CD14-positive monocyte (primary cell): ENCODE results near the gene ANO7. TPM values are rescaled to one million over a fixed set of nuclear protein-coding genes. Genes with fewer than 3 reads are reported as not detected.

Experiments
- DNase-seq, 3 donors: peaks; one replicate each; pipeline ENCODE4 v3.0.0-alpha.2; 2011 to 2022
- H2AFZ ChIP-seq: 2 replicates; pipeline ENCODE4 v1.6.0; 2012; ENCODE audit warnings: mild to moderate bottlenecking, low read depth, low read length, inconsistent platforms; ENCODE audit not compliant: insufficient read depth, poor library complexity, severe bottlenecking
- H3K27ac ChIP-seq, 2 donors: 1 replicate in 1 of 2; 2 replicates in 1 of 2; pipeline ENCODE4 v1.5.1; 2012 to 2013; ENCODE audit warnings: low read length in 2 of 2, control low read depth in 1 of 2, inconsistent platforms in 1 of 2, low read depth in 1 of 2, mild to moderate bottlenecking in 1 of 2
- H3K27me3 ChIP-seq, 2 donors: one replicate each; pipeline versions ENCODE4 v1.6.0 to v1.6.1; 2011 to 2013; ENCODE audit warnings: low read length in 2 of 2; ENCODE audit not compliant: control insufficient read depth in 2 of 2, insufficient read depth in 2 of 2
- H3K36me3 ChIP-seq, 2 donors: replicated peaks in 1 of 2; 1 replicate in 1 of 2; 2 replicates in 1 of 2; pipeline versions ENCODE4 v1.5.1 to v1.6.1; 2012 to 2013; ENCODE audit warnings: low read length in 2 of 2, control low read depth in 1 of 2, inconsistent platforms in 1 of 2, mild to moderate bottlenecking in 1 of 2; ENCODE audit not compliant: insufficient read depth in 2 of 2, control insufficient read depth in 1 of 2
- H3K4me1 ChIP-seq, 2 donors: 1 replicate in 1 of 2; 2 replicates in 1 of 2; pipeline versions ENCODE4 v1.5.1 to v1.6.1; 2012 to 2013; ENCODE audit warnings: low read length in 2 of 2, control low read depth in 1 of 2, inconsistent platforms in 1 of 2, mild to moderate bottlenecking in 1 of 2, moderate library complexity in 1 of 2; ENCODE audit not compliant: insufficient read depth in 2 of 2, control insufficient read depth in 1 of 2
- H3K4me2 ChIP-seq: replicated peaks from 2 replicates; pipeline ENCODE3; 2012; ENCODE audit warnings: low read length, moderate library complexity, mild to moderate bottlenecking; ENCODE audit not compliant: poor library complexity, severe bottlenecking; ENCODE audit errors: extremely low read depth
- H3K4me3 ChIP-seq, 3 experiments: fragments of 200-600 bp in 1 of 3; sonication (generic) in 1 of 3; replicated peaks in 1 of 3; 1 replicate in 2 of 3; 2 replicates in 1 of 3; pipeline ENCODE4 v1.5.1; 2011 to 2013; ENCODE audit warnings: low read length in 3 of 3, mild to moderate bottlenecking in 3 of 3, control low read depth in 2 of 3, low read depth in 2 of 3, inconsistent platforms in 1 of 3, moderate library complexity in 1 of 3
- H3K79me2 ChIP-seq: 2 replicates; pipeline ENCODE4 v1.6.0; 2012; ENCODE audit warnings: mild to moderate bottlenecking, control low read depth, inconsistent platforms, low read length, moderate library complexity; ENCODE audit not compliant: insufficient read depth
- H3K9ac ChIP-seq: 2 replicates; pipeline ENCODE4 v1.6.0; 2017; ENCODE audit warnings: low read length, mild to moderate bottlenecking; ENCODE audit not compliant: insufficient read depth, poor library complexity, severe bottlenecking
- H3K9me3 ChIP-seq, 2 donors: replicated peaks in 1 of 2; 1 replicate in 1 of 2; 2 replicates in 1 of 2; pipeline versions ENCODE4 v1.5.1 to v1.6.1; 2012 to 2013; ENCODE audit warnings: low read length in 2 of 2, control low read depth in 1 of 2; ENCODE audit not compliant: control insufficient read depth in 1 of 2, insufficient read depth in 1 of 2
- H4K20me1 ChIP-seq: 2 replicates; pipeline ENCODE4 v1.6.0; 2012; ENCODE audit warnings: mild to moderate bottlenecking, low read length, control low read depth, moderate library complexity; ENCODE audit not compliant: insufficient read depth
- H3K27ac Mint-ChIP-seq, 7 donors: one replicate each; pipeline ENCODE4 v1.8.0; 2020; ENCODE audit warnings: mild to moderate bottlenecking in 7 of 7, mixed read lengths in 7 of 7, moderate library complexity in 6 of 7, inconsistent platforms in 2 of 7
- H3K27me3 Mint-ChIP-seq, 3 donors: one replicate each; pipeline ENCODE4 v1.8.0; 2021 to 2022; ENCODE audit warnings: low read depth in 3 of 3, mild to moderate bottlenecking in 3 of 3, mixed read lengths in 3 of 3, moderate library complexity in 3 of 3, inconsistent platforms in 1 of 3
- H3K36me3 Mint-ChIP-seq, 2 donors: one replicate each; pipeline ENCODE4 v1.8.0; 2020; ENCODE audit warnings: mixed read lengths in 2 of 2, inconsistent platforms in 1 of 2, mild to moderate bottlenecking in 1 of 2
- H3K4me1 Mint-ChIP-seq: one replicate; pipeline ENCODE4 v1.8.0; 2020; ENCODE audit warnings: mild to moderate bottlenecking, mixed read lengths
- H3K4me3 Mint-ChIP-seq, 2 donors: one replicate each; pipeline ENCODE4 v1.8.0; 2020; ENCODE audit warnings: mild to moderate bottlenecking in 2 of 2, mixed read lengths in 2 of 2, moderate library complexity in 1 of 2
- H3K9me3 Mint-ChIP-seq, 7 donors: one replicate each; pipeline ENCODE4 v1.8.0; 2020 to 2022; ENCODE audit warnings: mixed read lengths in 7 of 7, mild to moderate bottlenecking in 6 of 7, moderate library complexity in 6 of 7, inconsistent platforms in 2 of 7
- WGBS: methylation state at CpG from one replicate; pipeline ENCODE4 v1.1.5; 2013; ENCODE audit warnings: missing lambda C conversion rate; ENCODE audit not compliant: insufficient coverage; 5-methylcytosine and 5-hydroxymethylcytosine counted together
- intact Hi-C, 2 donors: fragments of 100-400 bp; cut with micrococcal nuclease; formaldehyde crosslinking; loops; one replicate each; pipeline versions ENCODE4 v1.15.0 to v1.15.1; 2023
- polyA plus RNA-seq, 3 donors: library from polyadenylated mRNA; depleted of rRNA in 1 of 3; unstranded in 2 of 3; stranded (reverse) in 1 of 3; fragments of 300-500 nt in 2 of 3; fragments of >200 nt in 1 of 3; fragmentation: Illumina TruSeq in 2 of 3; gene quantifications; 1 replicate in 2 of 3; 2 replicates in 1 of 3; pipeline ENCODE4 v1.2.3, GENCODE V29; 2012 to 2021
- TF ChIP-seq, protein P1 (sequence below): fragments of 200-600 bp; IDR thresholded peaks from one replicate; pipeline ENCODE4 v1.8.0; 2022; ENCODE audit warnings: antibody characterized with exemption, mild to moderate bottlenecking

ANO7 gene
- polyA plus RNA-seq, 3 donors = 0.03 TPM; not detected in 2

- H3K27me3 Mint-ChIP-seq = no peaks in the 10 kb centered on the region
- H3K36me3 Mint-ChIP-seq = peaks cover 87 to 97% of the 10 kb centered on the region in 2 donors
Observed at GRCh38 chr2:241256168-241256545, 67.7 kb downstream of the ANO7 start.

DNA sequence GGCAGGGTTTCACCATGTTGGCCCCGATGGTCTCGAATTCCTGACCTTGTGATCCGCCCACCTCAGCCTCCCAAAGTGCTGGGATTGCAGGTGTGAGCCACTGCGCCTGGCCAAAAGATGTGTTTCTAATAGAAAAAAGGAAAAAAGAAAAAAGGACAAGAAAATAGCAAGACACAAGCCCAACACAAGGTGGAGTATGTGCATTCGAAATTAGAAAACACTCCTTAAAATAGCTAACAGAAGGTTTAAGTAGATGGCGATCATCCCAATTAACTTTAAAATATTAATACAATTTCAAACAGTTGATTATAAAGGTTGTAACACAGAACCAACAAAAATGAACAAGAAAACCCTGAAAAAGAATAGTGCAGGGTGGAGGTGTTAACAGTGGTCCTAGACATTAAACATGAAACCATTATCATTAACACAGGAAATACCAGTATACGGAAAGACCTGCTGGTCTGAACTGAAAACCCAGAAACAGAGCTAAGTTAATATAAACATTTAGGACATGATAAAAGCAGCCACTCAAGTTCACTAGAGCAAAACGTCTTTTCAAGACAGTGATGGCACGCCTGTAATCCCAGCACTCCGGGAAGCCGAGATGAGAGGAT lies 69.0 kb downstream of the ANO7 start:
- DNase-seq = no peak
- peaks cover 93 to 99% of the 10 kb centered on the region in 2 donors for H3K36me3 ChIP-seq
- peak overlapping the region in 1 of 7 donors; percentile 74 for H3K27ac Mint-ChIP-seq
- no peak overlapping the region for H3K9ac ChIP-seq
- H3K4me2 ChIP-seq = no peak overlapping the region
- no peaks in the 10 kb centered on the region for H3K9me3 ChIP-seq
- H3K27me3 ChIP-seq = no peaks in the 10 kb centered on the region
- H3K4me3 ChIP-seq = no peak overlapping the region
- H3K36me3 Mint-ChIP-seq = peaks cover 87 to 97% of the 10 kb centered on the region in 2 donors
- no peak overlapping the region for H3K4me3 Mint-ChIP-seq
- H3K4me1 ChIP-seq = no peaks in the 10 kb centered on the region
- WGBS = 100% methylated on average over 7 of the region's 11 CpGs
- no peaks in the 10 kb centered on the region for H3K4me1 Mint-ChIP-seq
- no peaks in the 10 kb centered on the region for H3K9me3 Mint-ChIP-seq
- H3K27ac ChIP-seq = no peak overlapping the region
- intact Hi-C loops = no loop called here
- no peaks in the 10 kb centered on the region for H3K27me3 Mint-ChIP-seq
- H3K79me2 ChIP-seq = peaks cover 8% of the 10 kb centered on the region
- H4K20me1 ChIP-seq = peaks cover 35% of the 10 kb centered on the region
- no peak overlapping the region for H2AFZ ChIP-seq
- TF ChIP-seq, protein P1, sequence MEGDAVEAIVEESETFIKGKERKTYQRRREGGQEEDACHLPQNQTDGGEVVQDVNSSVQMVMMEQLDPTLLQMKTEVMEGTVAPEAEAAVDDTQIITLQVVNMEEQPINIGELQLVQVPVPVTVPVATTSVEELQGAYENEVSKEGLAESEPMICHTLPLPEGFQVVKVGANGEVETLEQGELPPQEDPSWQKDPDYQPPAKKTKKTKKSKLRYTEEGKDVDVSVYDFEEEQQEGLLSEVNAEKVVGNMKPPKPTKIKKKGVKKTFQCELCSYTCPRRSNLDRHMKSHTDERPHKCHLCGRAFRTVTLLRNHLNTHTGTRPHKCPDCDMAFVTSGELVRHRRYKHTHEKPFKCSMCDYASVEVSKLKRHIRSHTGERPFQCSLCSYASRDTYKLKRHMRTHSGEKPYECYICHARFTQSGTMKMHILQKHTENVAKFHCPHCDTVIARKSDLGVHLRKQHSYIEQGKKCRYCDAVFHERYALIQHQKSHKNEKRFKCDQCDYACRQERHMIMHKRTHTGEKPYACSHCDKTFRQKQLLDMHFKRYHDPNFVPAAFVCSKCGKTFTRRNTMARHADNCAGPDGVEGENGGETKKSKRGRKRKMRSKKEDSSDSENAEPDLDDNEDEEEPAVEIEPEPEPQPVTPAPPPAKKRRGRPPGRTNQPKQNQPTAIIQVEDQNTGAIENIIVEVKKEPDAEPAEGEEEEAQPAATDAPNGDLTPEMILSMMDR = no peak

More at GRCh38 chr2:241256168-241256545, 67.7 kb downstream of the ANO7 start:
- DNase-seq = no peak
- H3K4me1 Mint-ChIP-seq = no peaks in the 10 kb centered on the region
- Histone ChIP-seq H3K9ac (no peak overlapping the region), H3K4me2 (no peak overlapping the region), H2AFZ (no peak overlapping the region), H3K4me3 (no peak overlapping the region), H3K9me3 (no peaks in the 10 kb centered on the region), H3K4me1 (no peaks in the 10 kb centered on the region), H3K27ac (no peak overlapping the region), H3K27me3 (no peaks in the 10 kb centered on the region), H3K36me3 (peaks cover 92 to 99% of the 10 kb centered on the region in 2 donors), H4K20me1 (peaks cover 31% of the 10 kb centered on the region), H3K79me2 (peaks cover 7% of the 10 kb centered on the region)
- TF ChIP-seq, protein P1 = no peak
- WGBS = no CpG with 5 or more reads among the region's 11 CpGs
- H3K9me3 Mint-ChIP-seq = no peaks in the 10 kb centered on the region
- H3K4me3 Mint-ChIP-seq = no peak overlapping the region
- intact Hi-C loops = no loop called here
- no peak overlapping the region for H3K27ac Mint-ChIP-seq
